Sigmoid colon (tissue), 4 donors: Measurements from ENCODE around the gene GALM.

ENCODE experiments used
- CTCF ChIP-seq, 4 experiments: fragments of 450-650 bp in 3 of 4; fragments of 200-600 bp in 1 of 4; IDR thresholded peaks; one replicate each; pipeline ENCODE4 v1.5.1; 2016 to 2019; ENCODE audit warnings: antibody characterized with exemption in 4 of 4, mild to moderate bottlenecking in 3 of 4, moderate library complexity in 2 of 4
- POLR2AphosphoS5 ChIP-seq, 4 donors: sonication (generic); formaldehyde crosslinking; IDR thresholded peaks; one replicate each; pipeline ENCODE4 v1.6.1; 2017; ENCODE audit warnings: antibody characterized with exemption in 4 of 4

GRCh38 chr2:38626326-38627035 is 39.4 kb upstream of the GALM start:
- TF ChIP-seq POLR2AphosphoS5 (IDR thresholded peaks at IDR 0.05): no peak
- TF ChIP-seq CTCF (IDR thresholded peaks at IDR 0.05): no peak
